HUES48 (cell line): ENCODE data around the gene LAMA2.

Experiments
- H3K27ac ChIP-seq: one replicate; pipeline ENCODE4 v1.7.0; 2013; ENCODE audit warnings: low read depth, low read length, inconsistent platforms
- H3K27me3 ChIP-seq: 2 replicates; pipeline ENCODE4 v1.6.1; 2013; ENCODE audit warnings: mild to moderate bottlenecking, low read length; ENCODE audit not compliant: control insufficient read depth, insufficient read depth
- H3K36me3 ChIP-seq: 2 replicates; pipeline ENCODE4 v1.6.1; 2013; ENCODE audit warnings: low read length; ENCODE audit not compliant: control insufficient read depth, insufficient read depth
- H3K4me1 ChIP-seq: 2 replicates; pipeline ENCODE4 v1.6.1; 2013; ENCODE audit warnings: mild to moderate bottlenecking, low read length; ENCODE audit not compliant: control insufficient read depth, insufficient read depth
- H3K4me3 ChIP-seq: 2 replicates; pipeline ENCODE4 v1.5.1; 2013; ENCODE audit warnings: mild to moderate bottlenecking, low read depth, low read length
- H3K9ac ChIP-seq: 2 replicates; pipeline ENCODE4 v1.6.1; 2013; ENCODE audit warnings: mild to moderate bottlenecking, low read depth, low read length, moderate library complexity
- H3K9me3 ChIP-seq: 2 replicates; pipeline ENCODE4 v1.6.1; 2013; ENCODE audit warnings: low read length; ENCODE audit not compliant: control insufficient read depth, insufficient read depth

Gene LAMA2

DNA sequence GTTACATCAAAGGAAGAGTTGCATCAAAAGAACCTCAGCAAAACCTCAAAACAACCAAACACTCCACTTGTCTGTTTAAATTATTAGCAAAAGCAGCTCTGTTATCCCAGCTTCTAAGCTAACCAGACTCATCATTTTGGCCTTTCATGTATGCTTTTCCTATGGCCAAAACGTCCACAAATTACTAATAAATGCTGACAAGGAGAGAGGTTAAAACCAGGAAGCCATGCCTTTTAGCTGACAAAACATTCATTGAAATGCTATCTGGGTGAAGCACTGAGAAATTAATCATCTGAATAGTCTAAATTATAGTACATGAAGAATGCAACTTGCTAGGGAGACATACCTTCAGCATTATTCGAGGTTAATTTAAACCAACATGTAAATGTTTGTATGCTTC is 80.6 kb downstream of the LAMA2 start:
- Histone ChIP-seq H3K9me3 (no peaks in the 10 kb centered on the region), H3K27me3 (no peaks in the 10 kb centered on the region), H3K27ac (no peak overlapping the region)

DNA sequence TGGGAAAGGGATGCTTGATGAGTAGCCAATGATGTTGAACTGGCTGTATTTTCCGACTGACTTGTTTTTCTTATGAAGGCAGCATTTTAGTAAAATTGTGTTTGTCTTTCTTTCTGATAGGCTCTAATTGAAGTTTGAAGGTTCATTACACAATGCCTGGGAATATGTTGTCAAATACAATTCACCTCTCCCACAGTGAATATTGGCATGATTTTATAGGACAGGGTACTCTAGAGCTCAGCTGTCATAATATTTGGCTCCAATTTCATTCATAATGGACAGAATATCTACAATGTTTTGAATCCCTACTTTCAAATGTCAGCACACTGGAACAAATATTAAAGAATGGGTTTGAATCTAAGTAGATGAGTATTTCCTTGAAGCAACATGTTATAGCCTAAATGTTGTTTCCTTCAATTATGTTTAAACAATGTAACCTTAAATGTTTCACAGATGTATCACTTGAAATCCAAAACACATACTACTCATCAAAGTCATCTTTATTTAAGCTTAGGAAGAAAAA is 81.4 kb downstream of the LAMA2 start:
- Histone ChIP-seq H3K4me1 (peaks cover 21% of the 10 kb centered on the region), H3K36me3 (no peaks in the 10 kb centered on the region), H3K27ac (no peak overlapping the region), H3K27me3 (no peaks in the 10 kb centered on the region), H3K9me3 (no peaks in the 10 kb centered on the region), H3K4me3 (no peak overlapping the region), H3K9ac (no peak overlapping the region)

More for the DNA sequence above, 80.6 kb downstream of the LAMA2 start:
- Histone ChIP-seq H3K36me3 (no peaks in the 10 kb centered on the region), H3K4me3 (no peak overlapping the region), H3K4me1 (peaks cover 21% of the 10 kb centered on the region), H3K9ac (no peak overlapping the region)

DNA sequence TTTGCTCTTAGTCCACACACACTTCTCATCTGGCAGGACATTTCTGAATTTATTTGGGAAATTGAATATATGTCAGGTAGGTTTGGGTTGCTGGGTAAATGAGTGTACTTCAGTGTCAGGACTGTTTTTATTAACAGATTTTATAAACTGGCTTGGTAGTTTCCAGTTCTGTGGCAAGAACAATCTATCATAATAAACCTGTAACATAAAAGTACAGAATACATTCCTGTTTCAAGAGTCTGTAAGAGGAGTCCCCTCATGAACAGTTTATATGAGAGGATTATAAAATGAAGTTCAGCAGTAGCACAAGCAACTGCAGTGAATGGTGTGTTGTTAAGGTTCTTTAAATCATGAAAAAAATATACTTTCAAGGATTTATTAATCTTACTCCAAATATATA is 81.8 kb downstream of the LAMA2 start:
- Histone ChIP-seq H3K9ac (no peak overlapping the region), H3K36me3 (no peaks in the 10 kb centered on the region), H3K9me3 (no peaks in the 10 kb centered on the region), H3K27me3 (no peaks in the 10 kb centered on the region), H3K4me1 (peaks cover 21% of the 10 kb centered on the region), H3K4me3 (no peak overlapping the region), H3K27ac (no peak overlapping the region)

DNA sequence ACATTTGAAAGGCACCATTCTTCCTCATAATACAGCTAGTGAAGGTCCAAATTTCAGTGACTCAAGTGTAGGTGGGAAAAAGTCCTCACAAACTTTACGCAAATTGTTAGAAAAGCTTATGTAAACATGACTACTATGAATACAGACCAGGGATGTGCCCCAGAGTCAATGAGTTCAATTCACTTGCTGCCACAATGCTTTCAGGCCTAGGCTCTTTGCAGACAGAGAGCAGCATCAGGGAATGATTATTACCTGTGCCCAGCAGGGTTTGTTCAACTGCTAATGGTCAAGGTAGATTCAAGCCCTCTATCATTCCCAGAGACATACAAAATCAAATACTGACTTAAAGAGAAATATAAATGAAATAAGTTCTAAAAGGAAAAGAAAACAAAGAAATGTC is 84.0 kb downstream of the LAMA2 start:
- Histone ChIP-seq H3K36me3 (no peaks in the 10 kb centered on the region), H3K27ac (no peak overlapping the region), H3K9me3 (no peaks in the 10 kb centered on the region), H3K27me3 (no peaks in the 10 kb centered on the region), H3K4me1 (peaks cover 21% of the 10 kb centered on the region), H3K4me3 (no peak overlapping the region), H3K9ac (no peak overlapping the region; the same call in 1 of the 2 replicates)

DNA sequence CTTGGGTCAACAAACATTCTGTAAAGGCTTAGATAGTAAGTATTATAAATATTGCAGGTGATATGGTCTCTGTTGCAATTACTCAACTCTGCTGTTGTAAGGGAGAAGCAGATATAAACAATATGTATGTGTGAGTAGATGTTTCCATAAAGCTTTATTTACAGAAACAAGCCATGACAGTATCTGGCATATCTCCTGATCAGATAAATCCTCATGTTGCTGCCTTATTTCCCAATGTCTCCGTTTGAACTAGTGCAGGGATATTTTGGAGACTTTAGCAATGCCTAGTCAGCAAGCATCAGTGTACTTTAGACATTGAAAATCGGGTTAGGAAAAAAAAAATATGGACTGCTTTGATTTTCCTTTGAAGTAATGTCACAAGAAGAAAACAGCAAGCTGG is 96.1 kb downstream of the LAMA2 start:
- Histone ChIP-seq H3K9ac (no peak overlapping the region), H3K4me3 (no peak overlapping the region), H3K27me3 (no peaks in the 10 kb centered on the region), H3K36me3 (no peaks in the 10 kb centered on the region), H3K27ac (no peak overlapping the region), H3K4me1 (no peaks in the 10 kb centered on the region), H3K9me3 (no peaks in the 10 kb centered on the region)

DNA sequence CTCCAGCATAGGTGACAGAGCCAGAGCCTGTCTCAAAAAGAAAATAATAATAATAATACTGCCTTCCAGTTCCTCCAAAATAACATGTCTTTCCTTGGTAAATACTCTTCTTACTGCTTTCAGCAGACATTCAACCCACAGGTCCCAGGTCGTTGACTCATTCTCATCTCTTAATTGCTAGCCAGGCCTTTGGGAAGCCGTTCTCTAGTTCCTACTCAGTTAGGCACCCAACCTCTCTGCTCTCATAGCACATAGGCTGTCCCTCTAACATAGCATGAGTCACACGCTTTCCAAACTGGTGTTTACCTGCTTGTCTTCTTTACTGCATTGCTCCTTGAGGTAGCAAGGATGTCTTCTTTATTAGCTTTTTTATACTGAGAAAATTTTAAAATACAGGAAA is 98.8 kb downstream of the LAMA2 start:
- Histone ChIP-seq H3K4me1 (no peaks in the 10 kb centered on the region; the same call in 1 of the 2 replicates), H3K9ac (no peak overlapping the region), H3K4me3 (no peak overlapping the region), H3K36me3 (no peaks in the 10 kb centered on the region), H3K27ac (no peak overlapping the region), H3K27me3 (no peaks in the 10 kb centered on the region), H3K9me3 (no peaks in the 10 kb centered on the region)

DNA sequence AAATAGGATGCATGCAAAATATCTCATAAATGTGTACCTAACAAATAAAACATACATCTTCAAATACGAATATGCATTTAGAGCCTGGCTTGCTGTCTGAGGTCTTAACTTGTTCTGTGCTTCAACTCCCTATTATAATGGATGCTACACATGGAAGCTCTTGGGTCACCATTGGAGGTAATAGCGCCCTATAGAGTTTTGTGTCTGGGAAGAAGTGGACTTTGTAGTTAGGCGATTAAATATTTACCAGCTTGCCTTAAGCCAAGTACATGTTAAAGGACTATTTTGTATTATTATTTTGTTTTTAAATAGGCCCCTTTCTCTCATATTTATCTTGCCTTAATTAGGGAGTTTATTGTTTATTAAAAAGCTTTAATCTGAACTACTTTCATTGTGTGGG is 107.4 kb downstream of the LAMA2 start:
- no peak overlapping the region for H3K9ac ChIP-seq
- H3K27me3 ChIP-seq, result no peaks in the 10 kb centered on the region
- no peak overlapping the region for H3K27ac ChIP-seq
- no peak overlapping the region for H3K4me3 ChIP-seq
- H3K36me3 ChIP-seq, result no peaks in the 10 kb centered on the region
- H3K4me1 ChIP-seq, result no peaks in the 10 kb centered on the region; the same call in 1 of the 2 replicates
- no peaks in the 10 kb centered on the region for H3K9me3 ChIP-seq

DNA sequence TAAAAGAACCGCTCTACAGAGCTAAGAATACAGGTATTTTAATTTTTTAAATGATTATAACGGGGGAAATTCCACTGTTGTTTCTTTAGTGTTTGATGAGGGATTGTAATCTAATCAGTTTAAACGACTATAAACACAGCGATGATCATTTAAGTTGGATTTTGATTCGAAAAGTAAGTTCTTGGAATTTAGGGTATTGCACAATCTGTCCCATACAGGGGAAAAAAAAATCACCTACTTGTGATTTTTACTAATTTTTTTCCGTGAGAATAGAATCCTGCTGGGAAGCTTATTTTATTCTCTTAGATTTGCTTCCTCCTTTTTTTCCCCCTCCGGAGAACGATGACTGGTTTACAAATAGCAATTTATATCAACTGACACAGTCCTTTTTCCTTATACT is 108.0 kb downstream of the LAMA2 start:
- no peaks in the 10 kb centered on the region for H3K27me3 ChIP-seq
- H3K9me3 ChIP-seq, result no peaks in the 10 kb centered on the region
- H3K9ac ChIP-seq, result no peak overlapping the region
- H3K4me3 ChIP-seq, result no peak overlapping the region
- no peak overlapping the region for H3K27ac ChIP-seq
- H3K4me1 ChIP-seq, result no peaks in the 10 kb centered on the region; the same call in 1 of the 2 replicates
- H3K36me3 ChIP-seq, result no peaks in the 10 kb centered on the region

DNA sequence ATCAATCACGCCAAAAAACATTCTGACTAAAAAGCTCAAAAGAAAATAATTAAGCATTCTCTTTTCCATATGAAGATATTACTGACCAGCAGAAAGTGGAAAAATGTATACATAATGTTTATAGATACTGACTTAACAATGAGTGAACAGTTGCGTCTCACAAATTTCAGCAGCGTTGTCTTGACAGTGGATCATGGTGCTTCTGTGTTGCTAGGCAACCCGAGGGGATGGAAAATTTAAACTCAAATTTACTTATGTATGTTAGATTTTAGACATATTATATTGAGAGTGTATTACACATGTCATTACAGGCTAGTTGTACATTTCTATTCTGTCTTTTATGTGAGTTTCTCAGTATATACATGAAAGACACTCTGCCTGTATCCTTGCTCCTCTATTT is 110.2 kb downstream of the LAMA2 start:
- Histone ChIP-seq H3K27me3 (no peaks in the 10 kb centered on the region), H3K36me3 (no peaks in the 10 kb centered on the region), H3K9me3 (peaks cover 4% of the 10 kb centered on the region; the same call in 1 of the 2 replicates), H3K27ac (no peak overlapping the region), H3K4me1 (no peaks in the 10 kb centered on the region; the same call in 1 of the 2 replicates), H3K9ac (no peak overlapping the region), H3K4me3 (no peak overlapping the region)

DNA sequence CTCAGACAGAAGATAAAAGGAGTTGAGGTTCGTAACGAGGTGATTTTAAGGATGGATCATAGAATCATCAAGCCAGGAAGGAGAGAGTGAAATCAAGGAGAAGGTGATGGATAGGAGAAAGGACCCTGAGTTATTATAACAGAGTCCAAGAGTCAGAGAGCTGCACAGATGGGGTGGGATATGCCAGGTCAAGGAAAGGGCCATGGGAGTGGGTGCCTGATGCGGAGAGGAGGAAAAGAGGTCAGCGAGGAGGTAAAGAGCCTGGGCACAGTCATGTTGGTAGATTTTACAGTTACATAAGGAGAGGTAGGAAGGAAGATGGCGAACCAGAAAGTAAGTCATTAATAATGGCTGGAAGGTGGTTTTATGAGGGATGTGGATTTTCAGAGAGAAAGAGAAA is 114.9 kb downstream of the LAMA2 start:
- Histone ChIP-seq H3K9me3 (peaks cover 4% of the 10 kb centered on the region; the same call in 1 of the 2 replicates), H3K36me3 (no peaks in the 10 kb centered on the region), H3K27me3 (no peaks in the 10 kb centered on the region), H3K4me3 (no peak overlapping the region; the same call in 1 of the 2 replicates), H3K9ac (no peak overlapping the region), H3K4me1 (no peaks in the 10 kb centered on the region), H3K27ac (no peak overlapping the region)

DNA sequence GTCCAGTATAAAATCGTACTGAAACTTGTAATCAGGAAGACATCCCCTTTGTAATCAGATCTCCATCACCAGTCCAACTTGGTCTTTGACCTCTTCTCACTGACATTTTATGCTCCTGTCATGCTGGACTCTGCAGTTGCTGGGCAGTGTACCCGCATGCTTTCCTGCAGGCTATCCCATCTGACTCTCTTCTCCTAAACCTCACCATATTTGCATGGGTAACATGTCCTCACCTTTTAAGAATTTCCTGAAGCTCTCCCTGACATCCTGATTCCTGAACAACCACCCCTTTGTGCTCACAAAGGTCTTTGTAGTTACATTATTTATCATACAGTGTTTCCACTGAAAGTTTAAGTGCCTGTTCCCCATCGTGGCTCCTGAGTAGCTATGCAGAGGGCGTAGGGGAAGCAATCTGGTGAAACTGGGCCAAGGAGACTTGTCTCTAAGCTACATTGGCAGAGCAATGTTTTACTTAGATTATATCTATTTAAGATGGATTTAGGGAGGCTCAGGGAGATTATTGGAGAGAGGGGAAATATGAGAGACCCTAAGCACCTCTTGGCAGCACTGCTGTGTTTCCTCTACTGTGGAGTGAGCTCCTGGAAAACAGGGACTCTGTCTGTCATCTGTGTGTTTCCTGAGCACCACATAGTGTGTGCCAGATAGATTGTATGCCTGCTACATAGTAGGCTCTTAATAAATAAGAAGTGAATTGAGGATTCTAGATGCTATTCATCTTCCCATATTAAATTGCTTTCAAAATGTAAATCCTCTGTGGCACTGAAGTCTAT is 124.0 kb downstream of the LAMA2 start:
- H3K27me3 ChIP-seq, result no peaks in the 10 kb centered on the region
- H3K4me1 ChIP-seq, result no peaks in the 10 kb centered on the region
- H3K4me3 ChIP-seq, result no peak overlapping the region
- H3K36me3 ChIP-seq, result no peaks in the 10 kb centered on the region
- no peak overlapping the region for H3K27ac ChIP-seq
- no peak overlapping the region for H3K9ac ChIP-seq
- H3K9me3 ChIP-seq, result no peaks in the 10 kb centered on the region
